Forelimb muscle (tissue), 1 donor: ENCODE measurements around the gene KMT2D. TPM values are rescaled to one million over a fixed set of nuclear protein-coding genes. Genes with fewer than 3 reads are reported as not detected.

ENCODE experiments used
- DNase-seq: peaks from one replicate; pipeline ENCODE4 v3.0.0-alpha.2; 2013; ENCODE audit warnings: low read depth
- polyA plus RNA-seq: library from polyadenylated mRNA; unstranded; fragments of 120-200 nt; gene quantifications from one replicate; pipeline ENCODE4 v1.2.1, GENCODE V29; 2013; ENCODE audit not compliant: insufficient read length

KMT2D gene
- polyA plus RNA-seq, 1 donor = 40.0 TPM

DNA sequence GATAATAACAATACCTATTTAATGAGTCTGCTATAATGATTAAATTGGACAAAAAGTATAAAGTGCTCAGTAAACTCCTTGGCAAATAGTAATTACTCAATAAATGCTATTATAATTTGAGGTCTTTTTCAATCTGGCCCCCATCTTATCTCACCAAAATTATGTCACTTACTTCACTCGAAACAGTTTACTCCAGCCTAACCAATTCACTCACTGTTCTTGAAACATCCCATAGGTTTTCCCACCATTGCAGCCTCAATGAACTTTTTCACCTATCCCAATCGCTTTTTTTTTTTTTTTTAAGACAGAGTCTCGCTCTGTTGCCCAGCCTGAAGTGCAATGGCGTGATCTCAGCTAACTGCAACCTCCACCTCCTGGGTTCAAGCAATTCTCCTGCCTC, 24.6 kb downstream of the KMT2D start:
- no peak for DNase-seq

DNA sequence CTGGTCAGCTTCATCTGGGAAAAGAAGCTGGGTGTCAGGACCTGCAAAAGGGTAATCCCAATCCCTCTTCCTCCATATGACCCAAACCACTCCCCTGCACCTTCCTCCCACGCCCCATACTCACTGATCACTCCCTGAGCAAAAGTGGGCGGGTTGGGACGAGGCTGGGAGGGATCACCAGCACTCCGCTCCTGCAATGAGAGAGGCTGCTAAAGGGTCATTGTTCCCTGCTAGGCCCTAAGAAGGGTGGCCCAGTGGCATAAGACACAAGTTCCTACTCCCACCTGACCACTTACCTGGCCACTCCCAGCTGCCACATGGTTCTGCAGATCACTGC, 26.3 kb downstream of the KMT2D start:
- no peak for DNase-seq

DNA sequence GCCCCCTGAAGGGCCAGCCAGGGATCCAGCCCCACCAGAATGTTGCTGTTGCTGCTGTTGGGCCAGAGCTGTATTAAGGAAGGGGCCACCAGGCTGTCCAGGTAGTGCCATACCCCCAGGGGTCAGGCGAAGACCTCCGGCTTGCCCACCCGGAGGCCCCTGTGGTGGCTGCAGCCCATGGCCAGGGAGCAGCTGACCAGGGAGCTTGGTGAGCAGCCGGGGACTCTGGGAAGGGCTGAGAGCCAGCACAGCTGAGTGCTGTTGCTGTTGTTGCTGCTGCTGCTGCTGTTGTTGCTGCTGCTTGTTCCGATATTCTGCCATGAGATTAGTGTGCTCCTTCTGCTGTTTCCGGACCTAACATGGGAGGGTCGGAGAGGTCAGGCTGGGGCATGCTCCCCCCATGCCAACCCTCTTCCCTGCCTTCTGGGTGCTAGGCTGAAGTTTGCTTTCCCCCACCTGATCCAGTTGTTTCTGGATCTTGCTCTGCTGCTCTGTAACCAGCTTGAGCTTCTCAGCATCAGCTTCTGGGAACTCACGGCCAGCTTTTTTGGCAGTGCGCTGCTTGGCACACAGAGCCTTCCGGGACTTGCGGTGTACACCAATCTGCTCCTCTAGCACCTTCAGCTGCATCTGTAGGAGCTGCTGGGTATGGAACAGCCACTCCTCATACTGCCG, 26.8 kb downstream of the KMT2D start:
- no peak for DNase-seq

DNA sequence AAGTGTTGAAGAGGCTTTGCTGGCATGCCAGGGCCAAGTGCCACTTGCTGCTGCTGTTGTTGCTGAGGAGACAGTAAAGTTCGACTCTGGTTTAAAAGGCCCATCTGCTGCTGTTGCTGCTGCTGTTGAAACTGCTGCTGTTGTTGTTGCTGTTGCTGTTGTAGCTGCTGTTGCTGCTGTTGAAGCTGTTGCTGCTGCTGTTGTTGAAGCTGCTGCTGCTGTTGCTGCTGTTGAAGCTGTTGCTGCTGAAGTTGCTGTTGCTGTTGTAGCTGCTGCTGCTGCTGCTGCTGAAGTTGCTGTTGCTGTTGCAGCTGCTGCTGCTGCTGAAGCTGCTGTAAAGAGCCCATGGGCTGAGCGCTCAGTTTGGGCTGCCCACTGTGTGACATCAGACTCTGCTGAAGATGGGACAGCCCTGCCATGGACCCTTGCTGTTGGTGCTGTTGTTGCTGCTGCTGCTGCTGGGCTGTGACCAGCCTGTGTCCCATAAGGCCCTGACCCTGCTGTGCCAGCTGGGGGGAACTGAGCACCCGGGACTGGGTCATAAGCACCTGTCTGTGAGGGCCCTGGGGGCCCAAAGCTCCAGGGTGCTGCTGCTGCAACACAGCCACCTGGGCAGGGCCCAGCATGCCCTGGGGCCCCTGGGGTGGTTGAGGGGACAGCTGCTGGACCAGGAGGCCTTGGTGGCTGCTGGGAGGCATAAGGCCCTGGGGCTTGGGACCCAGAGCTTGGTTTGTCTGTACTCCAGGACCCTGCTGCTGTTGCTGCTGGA, 27.7 kb downstream of the KMT2D start:
- DNase-seq = no peak

DNA sequence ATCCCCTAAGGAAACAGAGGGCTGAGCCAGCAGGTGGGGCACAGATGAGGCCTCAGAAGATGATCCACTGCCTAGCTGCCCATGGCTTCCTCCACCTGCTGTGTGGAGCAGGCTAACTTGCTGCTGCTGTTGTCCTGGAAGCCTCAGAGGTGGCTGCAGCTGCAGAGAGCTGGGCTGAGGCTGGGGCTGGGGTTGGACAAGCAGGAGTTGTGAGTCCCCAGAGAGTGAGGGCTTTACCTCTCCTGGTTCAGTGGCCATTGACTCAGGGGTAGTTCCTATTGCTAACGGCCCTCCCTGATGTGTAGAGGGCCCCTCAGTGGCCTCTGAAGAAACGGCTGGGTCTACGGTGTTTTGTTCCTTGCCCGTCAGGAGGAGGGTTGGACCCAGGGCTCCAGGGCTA, 28.3 kb downstream of the KMT2D start:
- DNase-seq = no peak

DNA sequence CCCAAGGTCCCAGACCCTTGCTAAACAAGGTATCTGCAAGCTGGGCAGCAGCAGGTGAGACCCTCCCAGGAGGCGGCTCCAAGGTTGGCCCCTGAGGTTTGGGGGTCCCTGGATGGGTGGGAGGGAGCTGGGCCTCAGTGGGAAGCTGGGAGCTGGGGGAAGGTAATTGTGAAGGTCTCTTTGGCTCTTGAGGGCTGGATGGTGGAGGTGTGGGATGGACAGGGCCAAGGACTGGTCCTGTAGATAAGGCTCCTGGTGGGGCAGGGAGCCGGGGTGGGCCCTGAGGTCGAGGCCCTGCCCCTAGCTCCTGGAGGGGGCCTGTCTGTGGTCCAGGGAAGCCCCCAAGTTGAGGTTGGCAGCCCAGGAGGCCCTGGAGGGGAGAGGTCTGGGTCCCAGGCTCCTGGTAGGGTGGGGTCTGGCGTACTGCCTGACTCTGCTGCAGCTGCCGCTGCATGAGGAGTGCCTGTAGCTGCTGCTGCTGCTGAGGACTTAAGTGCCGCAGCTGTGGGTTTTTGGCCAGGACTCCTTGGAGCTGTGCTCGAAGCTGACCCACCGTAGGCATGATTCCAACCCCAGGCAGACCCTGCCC, 28.9 kb downstream of the KMT2D start:
- no peak for DNase-seq

DNA sequence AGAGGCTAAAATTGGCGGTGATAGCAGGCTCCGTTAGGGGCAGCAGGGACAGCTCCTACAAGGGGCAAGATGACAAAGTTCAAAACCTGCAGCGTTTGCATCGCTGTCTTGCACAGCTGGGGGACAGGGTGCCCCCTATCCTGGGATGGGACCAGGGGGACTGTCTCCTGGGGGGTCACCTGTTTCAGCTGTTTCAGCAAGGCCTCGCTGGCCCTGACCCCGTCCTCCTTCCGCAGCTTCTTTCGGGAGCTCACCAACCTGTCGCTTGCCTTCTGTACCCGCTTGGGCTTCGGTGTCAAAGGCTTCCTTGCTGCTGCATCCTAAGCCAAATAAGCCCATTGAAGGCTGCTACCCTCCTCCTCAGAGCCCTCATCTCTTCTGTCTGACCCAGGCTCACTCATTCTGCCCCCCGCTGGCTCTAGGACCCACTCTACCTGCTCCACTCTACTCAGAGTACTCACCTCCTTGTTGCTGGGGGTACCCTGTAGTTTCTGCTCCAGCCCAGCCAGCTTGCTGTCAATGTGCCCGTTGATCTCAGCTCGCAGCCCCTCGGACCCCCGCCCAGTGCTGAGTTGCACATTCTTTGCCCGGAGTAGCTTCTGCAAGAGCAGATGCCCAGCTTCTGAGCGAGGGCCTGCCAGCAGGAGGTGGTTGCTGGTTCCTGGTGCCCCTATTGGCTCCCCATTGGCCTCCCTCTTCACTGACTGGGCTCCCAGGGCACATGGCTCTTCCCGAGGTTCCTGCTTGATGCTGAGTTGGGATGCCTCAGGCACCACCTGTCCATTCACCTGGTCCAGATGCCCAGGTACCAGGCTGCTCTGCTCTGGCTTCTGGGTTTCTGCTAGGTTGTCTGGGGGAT, 29.7 kb downstream of the KMT2D start:
- DNase-seq = no peak

DNA sequence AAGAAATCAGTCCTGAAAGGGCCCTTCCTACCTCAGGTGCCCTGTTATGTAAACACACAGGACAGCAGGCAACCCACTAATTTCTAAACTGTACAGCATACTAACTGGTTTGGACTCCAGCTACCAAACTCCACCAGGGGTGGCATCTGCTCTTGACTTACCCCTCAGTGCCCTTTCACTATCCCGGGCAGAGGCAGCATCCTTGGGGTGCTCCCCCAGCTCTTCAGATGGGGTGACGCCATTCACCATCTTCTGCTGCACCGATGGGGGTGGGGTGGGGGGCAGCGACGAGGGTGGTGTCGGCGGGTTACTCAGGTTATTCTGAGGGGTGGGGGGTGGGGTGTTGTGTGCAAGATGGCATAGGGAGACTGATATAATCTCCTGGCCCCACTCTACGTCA, 30.5 kb downstream of the KMT2D start:
- no peak for DNase-seq

DNA sequence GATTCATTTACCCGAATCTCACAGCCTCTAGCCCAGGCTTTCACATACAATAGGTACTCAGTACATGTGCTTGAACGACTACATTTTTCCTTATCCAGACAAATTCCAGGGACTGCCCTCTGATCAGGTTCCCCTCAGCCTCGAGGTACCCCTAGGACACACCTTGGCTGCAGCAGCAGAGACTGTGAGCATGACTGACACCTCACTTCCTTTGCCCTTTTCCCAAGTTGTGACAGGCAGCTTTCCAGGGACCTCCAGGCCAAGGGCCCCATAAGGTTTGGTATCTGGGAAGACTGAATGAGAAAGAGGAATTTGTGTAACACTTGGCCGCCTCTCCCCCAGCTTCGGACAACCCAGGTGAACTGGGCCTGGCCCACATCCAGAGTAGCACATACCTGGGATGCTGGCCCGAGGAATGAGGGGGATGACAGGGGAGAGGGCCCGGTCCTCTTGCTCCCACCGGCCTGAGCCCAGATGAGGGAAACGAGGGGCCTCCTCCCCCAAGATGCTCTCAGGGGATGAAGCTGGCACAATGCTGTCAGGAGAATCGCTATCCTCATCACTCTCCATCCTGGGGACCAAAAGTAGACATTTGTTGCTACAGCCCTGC, 31.8 kb downstream of the KMT2D start:
- DNase-seq = no peak

DNA sequence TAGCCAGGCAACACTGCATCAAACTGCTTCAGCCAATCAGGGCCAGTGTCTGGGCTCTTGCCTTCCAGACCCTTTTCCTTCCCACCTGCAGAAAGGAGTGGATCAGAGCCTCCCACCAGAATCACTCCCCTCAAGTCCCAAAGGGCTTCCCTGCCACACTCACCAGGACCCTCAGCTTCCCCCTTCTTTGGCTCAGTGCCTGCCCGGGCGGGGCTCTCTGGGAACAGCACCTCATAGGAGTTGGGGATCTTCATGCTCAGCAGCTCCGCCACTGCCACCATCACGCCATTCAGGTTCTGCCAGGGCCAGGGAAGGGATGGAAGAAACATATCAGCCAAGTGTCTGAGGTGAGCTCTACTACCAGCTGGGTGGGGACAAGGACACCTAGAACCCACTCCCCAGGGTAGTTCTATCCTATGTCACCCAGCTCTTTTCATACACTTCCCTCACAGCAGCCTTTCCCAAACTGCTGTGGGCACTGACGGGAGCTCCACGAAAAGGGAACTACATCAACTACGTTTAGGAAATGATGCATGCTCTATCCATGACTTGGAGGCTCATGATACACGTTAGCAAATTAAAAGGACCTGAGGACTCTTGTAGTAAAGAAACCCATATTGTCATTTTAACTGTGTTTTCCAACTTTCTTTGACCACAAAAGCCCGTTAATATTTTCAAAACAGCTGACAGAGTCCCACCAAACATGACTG, 32.6 kb downstream of the KMT2D start:
- no peak for DNase-seq

DNA sequence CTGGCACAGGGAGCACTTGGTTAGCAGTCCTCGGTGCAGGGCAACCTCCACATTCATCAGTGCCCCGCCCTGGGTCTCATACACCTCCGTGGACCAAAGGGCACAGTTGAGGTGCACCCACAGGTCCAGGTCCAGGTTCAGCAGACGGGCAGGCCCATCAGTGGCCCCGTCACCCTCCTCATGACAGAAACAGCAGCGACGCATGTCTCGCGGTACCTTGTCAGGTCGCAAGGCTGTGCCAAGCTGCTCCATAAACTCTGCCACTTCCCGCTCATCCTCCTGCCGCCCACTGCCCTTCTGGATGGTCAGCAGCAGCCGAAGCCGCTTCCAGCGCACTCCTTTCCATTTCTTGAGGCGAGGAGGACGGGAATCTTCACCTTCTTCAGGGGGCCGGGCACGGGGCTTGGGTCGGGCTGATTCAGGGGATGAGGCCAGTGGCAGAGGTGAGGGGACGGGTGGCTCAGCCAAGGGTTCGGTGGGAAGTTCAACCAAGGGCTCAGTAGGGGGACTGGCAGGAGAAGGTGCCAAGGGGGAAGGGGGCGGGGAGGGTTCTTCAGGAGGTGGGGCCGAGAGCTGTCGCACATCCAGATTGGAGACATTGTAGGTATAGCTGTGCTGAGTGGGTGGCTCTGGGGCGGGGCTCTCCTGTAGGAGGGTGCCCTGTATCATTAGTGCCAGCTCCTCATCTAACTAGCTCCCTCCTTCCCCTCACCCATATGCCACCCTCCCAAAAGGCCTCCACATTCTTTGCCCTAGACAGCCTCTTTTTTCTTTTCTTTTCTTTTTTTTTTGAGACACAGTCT, 33.7 kb downstream of the KMT2D start:
- no peak for DNase-seq

DNA sequence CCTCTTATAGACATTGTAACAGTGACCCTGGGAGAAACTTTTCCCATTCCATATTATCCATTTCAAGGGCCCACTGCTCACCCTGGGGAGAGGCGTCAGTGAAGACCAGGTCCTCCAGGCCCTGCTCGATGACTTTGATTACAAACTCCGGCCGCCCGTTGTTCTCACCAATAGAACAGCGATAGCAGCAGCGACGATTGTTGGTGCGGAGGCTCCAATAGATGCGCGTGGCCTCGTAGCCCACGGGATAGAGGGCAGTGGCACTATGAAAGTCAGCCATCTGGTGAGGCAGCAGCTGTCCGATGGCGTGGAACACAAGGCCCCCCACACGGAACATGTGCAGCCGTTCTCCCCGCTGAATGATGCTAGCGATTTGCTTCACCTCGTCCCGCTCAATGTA, 34.5 kb downstream of the KMT2D start:
- no peak for DNase-seq

DNA sequence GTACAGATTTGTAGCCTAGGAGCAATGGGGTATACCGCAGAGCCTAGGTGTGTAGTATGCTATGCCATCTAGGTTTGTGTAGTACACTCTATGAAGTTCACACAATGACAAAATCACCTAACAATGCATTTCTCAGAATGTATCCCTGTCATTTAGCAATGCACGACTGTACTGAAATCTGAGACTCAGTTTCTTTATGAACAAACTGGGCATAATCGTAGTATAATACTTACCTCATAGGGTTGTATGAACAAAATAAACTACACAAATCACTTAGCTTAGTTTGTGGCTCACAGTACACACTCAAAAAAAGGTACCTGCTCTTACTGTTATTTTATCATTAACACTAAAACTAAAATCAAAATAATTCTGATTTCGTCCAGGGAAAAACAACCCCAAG, 35.1 kb downstream of the KMT2D start:
- no peak for DNase-seq

DNA sequence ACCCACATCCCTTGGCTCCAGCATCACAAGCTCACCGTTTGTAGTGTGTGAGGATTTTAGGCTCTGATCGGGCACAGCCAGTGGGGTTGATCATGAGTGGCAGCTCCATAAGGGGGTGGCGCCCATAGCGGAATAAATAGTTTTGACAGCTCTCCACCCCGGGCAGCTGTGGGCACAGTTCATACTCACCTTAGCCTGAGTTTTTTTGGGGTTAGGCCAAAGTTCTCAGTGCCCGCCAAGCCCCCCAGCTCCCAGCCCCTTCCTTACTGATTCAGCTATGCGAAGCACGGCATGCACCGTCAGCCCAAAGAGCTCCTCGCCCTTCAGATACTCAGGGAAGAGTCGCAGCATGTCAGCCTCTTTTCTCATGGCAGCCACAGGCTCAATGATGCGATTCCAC, 36.1 kb downstream of the KMT2D start:
- DNase-seq = no peak

DNA sequence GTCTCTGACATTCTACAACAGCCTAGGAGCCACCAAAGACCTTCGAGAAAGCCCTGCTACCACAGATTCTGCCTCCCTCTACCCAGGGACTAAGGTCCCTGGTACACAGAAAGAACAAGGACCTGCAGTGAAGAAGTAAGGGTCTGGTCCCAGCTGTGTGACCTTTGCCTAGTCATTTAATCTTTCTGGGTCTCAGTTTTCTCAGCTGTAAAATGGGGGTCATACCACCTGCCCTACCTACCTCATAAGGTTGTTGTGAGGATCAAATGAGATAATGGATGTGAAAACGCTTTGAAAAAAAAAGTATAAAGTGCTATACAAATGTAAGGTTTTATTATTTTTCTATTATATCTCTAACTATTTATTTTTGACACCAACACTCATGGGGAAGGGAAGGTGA, 36.8 kb downstream of the KMT2D start:
- DNase-seq = no peak

DNA sequence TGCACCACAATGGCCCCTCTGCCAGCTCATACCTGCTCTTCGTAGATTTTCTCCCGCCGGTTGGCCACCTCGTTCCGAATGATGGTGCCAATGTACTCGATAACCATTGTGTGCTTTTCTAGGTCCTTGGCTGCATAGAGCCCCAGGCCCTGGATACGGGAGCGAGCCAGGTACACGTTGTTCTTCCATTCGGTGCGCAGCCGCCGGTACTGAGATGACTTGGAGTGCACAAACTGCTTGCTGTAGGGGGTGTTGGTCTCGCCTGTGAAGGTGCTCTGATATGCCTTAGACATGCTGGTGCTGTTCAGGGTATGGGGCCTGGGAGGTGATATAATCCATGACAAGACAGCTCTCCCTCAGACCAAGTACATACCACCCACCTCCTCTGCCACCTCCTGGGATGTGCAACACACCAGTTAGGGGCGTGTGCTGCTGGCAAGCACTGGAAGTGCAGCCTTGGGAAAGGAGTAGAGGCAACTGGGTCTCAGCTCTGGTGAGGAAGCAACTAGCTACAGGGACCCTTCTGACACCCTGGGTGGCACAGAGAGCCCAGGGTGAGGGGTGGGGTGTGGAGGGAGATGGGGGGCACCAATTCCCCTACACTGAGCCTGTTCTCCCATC, 37.9 kb downstream of the KMT2D start:
- DNase-seq = no peak

DNA sequence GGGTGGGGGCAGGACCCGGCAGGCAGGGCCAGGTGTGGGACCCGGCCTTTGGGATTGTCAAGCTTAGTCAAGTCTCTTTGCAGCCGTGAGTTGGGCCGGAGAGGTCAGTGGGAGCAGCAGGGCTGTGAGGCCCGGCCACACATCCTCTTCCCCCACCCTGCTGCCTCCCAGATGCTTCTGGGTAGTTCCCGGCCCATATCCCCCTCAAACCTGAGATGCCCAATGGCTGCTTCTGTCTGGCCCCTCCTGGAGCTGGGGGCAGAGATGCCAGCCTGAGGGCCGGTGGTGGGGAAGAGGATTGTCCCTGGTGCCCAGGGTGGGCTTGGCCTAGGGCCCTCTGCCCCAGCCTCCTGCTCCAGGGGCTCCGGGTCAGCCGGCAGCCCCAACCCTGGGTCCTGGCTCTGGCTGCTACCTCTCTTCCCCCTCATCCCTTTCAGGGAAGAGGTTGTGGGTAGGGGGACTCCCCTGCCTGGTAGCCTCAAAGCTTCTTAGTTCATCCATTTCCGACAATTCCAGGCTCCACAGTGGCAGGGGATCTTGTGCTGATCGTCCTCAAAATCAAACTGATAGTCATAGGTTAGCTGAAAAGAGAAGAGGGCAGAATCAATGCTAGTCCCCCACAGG, 39.2 kb downstream of the KMT2D start:
- DNase-seq = no peak

DNA sequence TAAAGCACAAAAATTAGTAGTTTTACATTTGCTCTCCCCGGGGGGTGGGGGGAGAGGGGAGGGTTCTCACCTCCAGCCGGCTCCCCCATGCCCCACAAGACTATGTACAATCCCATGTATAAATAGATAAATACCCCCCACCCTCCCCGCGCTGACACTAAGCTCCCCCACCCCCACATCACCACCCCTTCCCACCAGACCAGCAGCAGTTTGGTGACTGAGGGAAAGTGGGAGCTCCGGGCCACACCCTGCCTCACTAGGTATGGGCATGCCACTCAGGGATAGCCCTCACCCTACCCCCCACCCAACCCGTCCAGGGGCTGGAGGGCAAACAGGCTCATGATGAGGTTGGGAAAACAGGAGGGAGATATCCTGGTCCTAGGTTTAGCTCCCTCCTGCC, 40.2 kb downstream of the KMT2D start:
- no peak for DNase-seq
